GM12878 (cell line): ENCODE measurements around the gene TADA2A. TPM values are rescaled to one million over a fixed set of nuclear protein-coding genes. Genes with fewer than 3 reads are reported as not detected.
A peak's percentile ranks its signal among the peaks of the same experiment; 100 is the strongest.

ENCODE experiments used
- ATAC-seq: fragments of 200-7000 bp; cut with Tn5 transposase; 3 replicates; pipeline ENCODE4 v1.9.1; 2020; ENCODE audit warnings: mild to moderate bottlenecking, moderate library complexity
- BruUV-seq: library from RNA; stranded (reverse); fragments of 400-500 nt; replicated peaks from 2 replicates; lab custom pipeline; 2021; lab: Mats Ljungman, UMichigan
- CTCF ChIA-PET: fragments of 300-600 bp; sonication (Branson Sonifier 250); formaldehyde crosslinking; extraction: SDS; loops from one replicate; lab custom pipeline; 2021; ENCODE audit warnings: inconsistent platforms; lab: Yijun Ruan, JAX
- POLR2A ChIA-PET: fragments of 350-600 bp; formaldehyde crosslinking; extraction: SDS; loops from one replicate; lab custom pipeline; 2021; ENCODE audit warnings: inconsistent platforms; lab: Charles Lee
- RAD21 ChIA-PET: fragments of 300-600 bp; sonication (Branson Sonifier 250); formaldehyde crosslinking; loops from one replicate; lab custom pipeline; 2023; ENCODE audit warnings: antibody characterized with exemption; ENCODE audit not compliant: unreplicated experiment; lab: Charles Lee
- SMC1A ChIA-PET: fragments of 300-600 bp; sonication (Branson Sonifier 250); formaldehyde crosslinking; loops from one replicate; lab custom pipeline; 2023; ENCODE audit not compliant: unreplicated experiment, uncharacterized antibody; lab: Charles Lee
- DNase-seq: peaks from one replicate; pipeline ENCODE4 v3.0.0-alpha.2; 2011; ENCODE audit warnings: low read depth, low spot score
- FAIRE-seq: peaks from 3 replicates; lab custom pipeline; 2011; peaks lifted over from hg19 to GRCh38; lab: Jason Lieb, UNC
- H2AFZ ChIP-seq: 2 replicates; pipeline ENCODE4 v1.6.0; 2011; ENCODE audit warnings: low read depth, low read length, control low read depth; ENCODE audit not compliant: control insufficient read depth
- H3K27ac ChIP-seq: 2 replicates; pipeline ENCODE4 v1.5.1; 2011; ENCODE audit warnings: control low read depth; ENCODE audit not compliant: control insufficient read depth, insufficient read depth
- H3K27me3 ChIP-seq, 2 experiments: replicated peaks in 1 of 2; 2 replicates each; pipeline versions ENCODE4 v1.6.0 to v1.6.1; 2011; ENCODE audit warnings: low read length in 1 of 2; ENCODE audit not compliant: control insufficient read depth in 2 of 2, insufficient read depth in 2 of 2
- H3K36me3 ChIP-seq, 2 experiments: 2 replicates each; pipeline ENCODE4 v1.5.1; 2011; ENCODE audit warnings: low read length in 1 of 2; ENCODE audit not compliant: control insufficient read depth in 2 of 2, insufficient read depth in 2 of 2
- H3K4me1 ChIP-seq: 2 replicates; pipeline ENCODE4 v1.6.1; 2011; ENCODE audit warnings: mild to moderate bottlenecking, low read length, moderate library complexity, mixed read lengths; ENCODE audit not compliant: control insufficient read depth, insufficient read depth
- H3K4me2 ChIP-seq: 2 replicates; pipeline ENCODE4 v1.6.0; 2011; ENCODE audit warnings: control low read depth; ENCODE audit not compliant: control insufficient read depth, insufficient read depth
- H3K4me3 ChIP-seq: fragments of 200-600 bp; sonication (generic); 2 replicates; pipeline ENCODE4 v1.5.1; 2016
- H3K79me2 ChIP-seq: 2 replicates; pipeline ENCODE4 v1.6.0; 2011; ENCODE audit warnings: low read length; ENCODE audit not compliant: control insufficient read depth, insufficient read depth
- H3K9ac ChIP-seq: 2 replicates; pipeline ENCODE4 v1.8.0; 2011; ENCODE audit warnings: low read length, control low read depth, mixed read lengths; ENCODE audit not compliant: control insufficient read depth, insufficient read depth
- H3K9me3 ChIP-seq: replicated peaks from 3 replicates; pipeline ENCODE4 v1.5.1; 2011; ENCODE audit warnings: mild to moderate bottlenecking, low read length; ENCODE audit not compliant: control insufficient read depth, insufficient read depth
- H4K20me1 ChIP-seq: 2 replicates; pipeline ENCODE4 v1.6.0; 2011; ENCODE audit not compliant: control insufficient read depth, insufficient read depth
- ATF7 ChIP-seq: fragments of 450-650 bp; IDR thresholded peaks from 2 replicates; pipeline ENCODE4 v1.6.1; 2016; ENCODE audit warnings: low read depth, mild to moderate bottlenecking
- BHLHE40 ChIP-seq, 2 experiments: fragments of 450-650 bp in 1 of 2; IDR thresholded peaks; 2 replicates each; pipeline ENCODE4 v1.6.1; 2011 to 2017; ENCODE audit warnings: low read depth in 2 of 2, borderline replicate concordance in 1 of 2, improper control_type of control experiment in 1 of 2, low read length in 1 of 2, mild to moderate bottlenecking in 1 of 2
- ELK1 ChIP-seq: IDR thresholded peaks from 2 replicates; pipeline ENCODE4 v1.6.1; 2012; ENCODE audit warnings: low read depth, low read length, improper control_type of control experiment
- KDM1A ChIP-seq: fragments of 200-600 bp; sonication (generic); IDR thresholded peaks from 2 replicates; pipeline ENCODE4 v1.6.1; 2016; ENCODE audit warnings: borderline replicate concordance
- MEF2A ChIP-seq: IDR thresholded peaks from 2 replicates; pipeline ENCODE4 v1.6.1; 2011; ENCODE audit warnings: low read depth, mild to moderate bottlenecking, low read length, moderate library complexity; ENCODE audit not compliant: insufficient read depth
- YBX1 ChIP-seq: fragments of 450-650 bp; IDR thresholded peaks from 2 replicates; pipeline ENCODE4 v1.6.1; 2016; ENCODE audit warnings: antibody characterized with exemption
- WGBS: methylation state at CpG from one replicate; pipeline ENCODE4 v1.1.6; 2016; ENCODE audit warnings: low lambda C conversion rate; ENCODE audit not compliant: insufficient replicate concordance, insufficient coverage; ENCODE audit errors: missing lambda C conversion rate; 5-methylcytosine and 5-hydroxymethylcytosine counted together
- in situ Hi-C: fragments of 300-500 bp; cut with MboI; formaldehyde crosslinking; loops from 9 replicates; pipeline ENCODE4 v1.14.3; 2018; ENCODE audit warnings: mixed read lengths
- intact Hi-C: fragments of 100-400 bp; cut with micrococcal nuclease; formaldehyde crosslinking; loops from one replicate; pipeline ENCODE4 v1.14.2; 2022; ENCODE audit not compliant: unreplicated experiment
- polyA plus RNA-seq, 11 experiments: library from polyadenylated mRNA; depleted of rRNA in 4 of 11; unstranded in 6 of 11; stranded (reverse) in 5 of 11; fragments of >200 nt; fragmentation: Nextera tagmentation in 4 of 11; fragmentation: Illumina TruSeq in 1 of 11; extraction: Ambion mirVana in 4 of 11; extraction: Trizol in 1 of 11; gene quantifications; 1 replicate in 1 of 11; 2 replicates in 10 of 11; pipeline versions ENCODE4 v1.2.1 to v1.2.3, GENCODE V29; 2011 to 2016; ENCODE audit warnings: inconsistent platforms in 2 of 11, missing spikeins in 2 of 11, low read depth in 1 of 11
- total RNA-seq, 4 experiments: library from RNA; depleted of rRNA in 3 of 4; stranded (reverse); fragments of >200 nt in 3 of 4; fragmentation: Illumina TruSeq in 1 of 4; extraction: Trizol in 1 of 4; gene quantifications; 2 replicates each; pipeline versions ENCODE4 v1.2.1 to v1.2.3, GENCODE V29; 2013 to 2021
- TF ChIP-seq, protein P1 (sequence below): fragments of 450-650 bp; IDR thresholded peaks from 2 replicates; pipeline ENCODE4 v1.6.1; 2017; ENCODE audit warnings: antibody characterized with exemption, mild to moderate bottlenecking, moderate library complexity

The TADA2A gene
- total and polyA plus RNA-seq, 10 of the 15 experiments (the other 5 are each of a cell fraction or from before 2014, with no cell fraction given), result 19.6 to 43.8 (median 34.1) TPM

DNA sequence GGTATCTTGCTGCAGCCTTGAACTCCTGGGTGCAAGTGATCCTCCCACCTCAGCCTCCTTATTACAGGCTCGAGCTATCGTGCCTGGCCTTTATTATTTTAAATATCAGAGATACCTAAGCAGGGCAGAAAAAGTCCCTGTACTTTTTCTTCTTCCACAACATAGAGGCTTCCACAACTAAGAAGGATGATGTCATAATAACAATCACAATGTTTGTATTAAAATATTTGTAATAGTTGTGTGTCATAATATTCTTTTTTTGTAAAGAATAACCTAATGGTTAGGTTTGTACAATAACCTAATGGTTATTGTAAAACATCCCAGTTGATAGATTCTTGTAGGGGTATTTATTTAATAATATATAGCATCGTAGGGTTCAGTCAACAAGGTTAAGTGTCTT lies 56.4 kb downstream of the TADA2A start:
- BruUV-seq, result no TSS peak
- Histone ChIP-seq H3K27me3 (no peaks in the 10 kb centered on the region), H2AFZ (no peak overlapping the region), H3K27ac (no peak overlapping the region), H3K4me3 (no peak overlapping the region)
- RAD21 ChIA-PET, result no interaction called here
- whole genome bisulfite sequencing, result 95% methylated on average over 3 of the region's 3 CpGs
- intact Hi-C loops, result no loop called here
- peak; percentile 39 for TF ChIP-seq ATF7
- TF ChIP-seq MEF2A, result no peak
- TF ChIP-seq YBX1, result no peak
- TF ChIP-seq KDM1A, result no peak
- no peak for TF ChIP-seq BHLHE40 (IDR thresholded peaks at IDR 0.05; ENCODE audit: borderline replicate concordance in 1 of 2, low read depth in 2 of 2, low read length in 1 of 2)
- no peak for TF ChIP-seq ELK1
- TF ChIP-seq, protein P1, sequence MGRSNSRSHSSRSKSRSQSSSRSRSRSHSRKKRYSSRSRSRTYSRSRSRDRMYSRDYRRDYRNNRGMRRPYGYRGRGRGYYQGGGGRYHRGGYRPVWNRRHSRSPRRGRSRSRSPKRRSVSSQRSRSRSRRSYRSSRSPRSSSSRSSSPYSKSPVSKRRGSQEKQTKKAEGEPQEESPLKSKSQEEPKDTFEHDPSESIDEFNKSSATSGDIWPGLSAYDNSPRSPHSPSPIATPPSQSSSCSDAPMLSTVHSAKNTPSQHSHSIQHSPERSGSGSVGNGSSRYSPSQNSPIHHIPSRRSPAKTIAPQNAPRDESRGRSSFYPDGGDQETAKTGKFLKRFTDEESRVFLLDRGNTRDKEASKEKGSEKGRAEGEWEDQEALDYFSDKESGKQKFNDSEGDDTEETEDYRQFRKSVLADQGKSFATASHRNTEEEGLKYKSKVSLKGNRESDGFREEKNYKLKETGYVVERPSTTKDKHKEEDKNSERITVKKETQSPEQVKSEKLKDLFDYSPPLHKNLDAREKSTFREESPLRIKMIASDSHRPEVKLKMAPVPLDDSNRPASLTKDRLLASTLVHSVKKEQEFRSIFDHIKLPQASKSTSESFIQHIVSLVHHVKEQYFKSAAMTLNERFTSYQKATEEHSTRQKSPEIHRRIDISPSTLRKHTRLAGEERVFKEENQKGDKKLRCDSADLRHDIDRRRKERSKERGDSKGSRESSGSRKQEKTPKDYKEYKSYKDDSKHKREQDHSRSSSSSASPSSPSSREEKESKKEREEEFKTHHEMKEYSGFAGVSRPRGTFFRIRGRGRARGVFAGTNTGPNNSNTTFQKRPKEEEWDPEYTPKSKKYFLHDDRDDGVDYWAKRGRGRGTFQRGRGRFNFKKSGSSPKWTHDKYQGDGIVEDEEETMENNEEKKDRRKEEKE, result no peak
- TF ChIP-seq, all 136 proteins: peak for 1
- ChIA-PET POLR2A (no interaction called here), CTCF (interaction anchor here (1.2 kb wide), 1 partner anchor 353 kb away, joined by 3 read pairs; no protein-coding TSS in a partner anchor), SMC1A (interaction anchor here (0.8 kb wide), 1 partner anchor 73 kb away, joined by 3 read pairs; no protein-coding TSS in a partner anchor)
- ATAC-seq (no peak), FAIRE-seq (no peak), DNase-seq (no peak)
- Histone ChIP-seq H4K20me1 (no peaks in the 10 kb centered on the region), H3K36me3 (peaks cover 3% of the 10 kb centered on the region in 2 experiments; a peak in 3 of 4 replicates), H3K4me2 (no peak overlapping the region), H3K79me2 (no peaks in the 10 kb centered on the region), H3K9ac (no peak overlapping the region), H3K9me3 (no peaks in the 10 kb centered on the region), H3K4me1 (no peaks in the 10 kb centered on the region)
- in situ Hi-C loops, result no loop called here
